ENCODE results near the gene BICC1.

DNA sequence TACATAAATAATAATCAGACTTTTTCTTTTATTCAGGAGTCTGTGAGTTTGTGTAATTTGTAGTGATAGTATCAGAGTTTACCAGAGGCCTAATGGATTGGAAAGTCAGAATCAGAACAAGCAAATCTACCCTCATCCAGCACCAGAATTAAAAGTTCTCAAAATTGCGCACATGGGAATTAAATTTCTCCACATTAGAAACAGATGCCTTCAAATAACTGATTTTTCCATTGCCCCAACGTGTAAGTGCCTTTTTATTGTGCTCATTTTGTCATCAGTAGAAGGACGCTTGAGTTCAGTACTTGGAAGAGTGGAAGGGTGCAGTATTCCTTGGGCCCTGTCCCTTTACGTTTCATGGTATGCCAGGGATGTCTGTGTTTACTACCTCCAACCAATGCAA, 32.8 kb downstream of the BICC1 start:
- no peak for TF ChIP-seq EZH2 (IDR thresholded peaks at IDR 0.05; ENCODE audit: low read length)
- TF ChIP-seq, protein P1, sequence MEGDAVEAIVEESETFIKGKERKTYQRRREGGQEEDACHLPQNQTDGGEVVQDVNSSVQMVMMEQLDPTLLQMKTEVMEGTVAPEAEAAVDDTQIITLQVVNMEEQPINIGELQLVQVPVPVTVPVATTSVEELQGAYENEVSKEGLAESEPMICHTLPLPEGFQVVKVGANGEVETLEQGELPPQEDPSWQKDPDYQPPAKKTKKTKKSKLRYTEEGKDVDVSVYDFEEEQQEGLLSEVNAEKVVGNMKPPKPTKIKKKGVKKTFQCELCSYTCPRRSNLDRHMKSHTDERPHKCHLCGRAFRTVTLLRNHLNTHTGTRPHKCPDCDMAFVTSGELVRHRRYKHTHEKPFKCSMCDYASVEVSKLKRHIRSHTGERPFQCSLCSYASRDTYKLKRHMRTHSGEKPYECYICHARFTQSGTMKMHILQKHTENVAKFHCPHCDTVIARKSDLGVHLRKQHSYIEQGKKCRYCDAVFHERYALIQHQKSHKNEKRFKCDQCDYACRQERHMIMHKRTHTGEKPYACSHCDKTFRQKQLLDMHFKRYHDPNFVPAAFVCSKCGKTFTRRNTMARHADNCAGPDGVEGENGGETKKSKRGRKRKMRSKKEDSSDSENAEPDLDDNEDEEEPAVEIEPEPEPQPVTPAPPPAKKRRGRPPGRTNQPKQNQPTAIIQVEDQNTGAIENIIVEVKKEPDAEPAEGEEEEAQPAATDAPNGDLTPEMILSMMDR (optimal IDR thresholded peaks at IDR 0.05 in 1 of 3, IDR thresholded peaks at IDR 0.05 in 1 of 3, conservative IDR thresholded peaks at IDR 0.05 in 1 of 3; ENCODE audit: extremely low read depth in 1 of 3, insufficient read depth in 2 of 3, low read length in 3 of 3): no peak

Data from keratinocyte (primary cell).